Measurements from ENCODE around the gene POLR3E.
A peak's percentile ranks its signal among the peaks of the same experiment; 100 is the strongest.
"Not testable (repeated sequence)": the region's sequence is repeated elsewhere in the genome, so short reads cannot be mapped to it uniquely, and the experiment has no call there.

The POLR3E gene

DNA sequence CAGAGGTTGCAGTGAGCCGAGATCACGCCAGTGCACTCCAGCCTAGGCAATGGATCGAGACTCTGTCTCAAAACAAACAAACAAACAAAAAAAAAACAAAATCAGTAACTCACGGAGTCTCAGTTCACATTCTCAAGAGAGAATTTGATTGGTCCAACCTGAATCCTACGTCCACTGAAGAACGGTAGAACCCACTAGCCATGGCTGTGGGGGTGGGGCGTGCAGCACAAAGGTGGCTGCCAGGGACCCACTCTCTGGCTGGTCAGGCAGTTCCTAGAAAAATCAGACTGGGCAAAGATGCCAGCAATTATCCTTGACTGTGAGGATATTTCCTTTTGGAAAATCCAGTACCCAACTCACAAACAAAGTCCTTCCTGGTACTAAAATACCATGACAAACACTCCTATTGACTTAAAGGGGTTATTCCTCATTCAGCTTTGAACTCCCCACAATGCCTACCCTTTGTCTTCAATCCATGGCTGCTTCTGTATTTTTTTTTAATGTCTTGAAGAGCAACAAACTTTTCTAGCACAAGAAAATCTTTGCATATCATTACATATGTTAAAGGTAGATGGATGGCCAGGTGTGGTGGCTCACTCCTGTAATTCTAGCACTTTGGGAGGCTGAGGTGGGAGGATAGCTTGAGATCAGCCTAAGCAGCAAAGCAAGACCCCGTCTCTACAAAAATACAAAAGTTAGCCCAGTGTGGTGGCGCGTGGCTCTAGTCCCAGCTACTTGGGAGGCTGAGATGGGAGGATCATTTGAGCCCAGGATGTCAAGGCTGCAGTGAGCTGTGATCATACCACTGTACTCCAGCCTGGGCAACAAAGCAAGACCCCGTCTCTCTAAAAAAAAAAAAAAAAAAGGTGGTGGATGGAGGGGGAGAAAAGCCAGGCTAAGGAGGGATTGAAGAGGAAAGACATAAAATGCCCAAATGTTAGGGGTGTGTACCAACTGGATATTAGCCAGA is 3.8 kb upstream of the POLR3E start:
- no peak for DNase-seq

DNA sequence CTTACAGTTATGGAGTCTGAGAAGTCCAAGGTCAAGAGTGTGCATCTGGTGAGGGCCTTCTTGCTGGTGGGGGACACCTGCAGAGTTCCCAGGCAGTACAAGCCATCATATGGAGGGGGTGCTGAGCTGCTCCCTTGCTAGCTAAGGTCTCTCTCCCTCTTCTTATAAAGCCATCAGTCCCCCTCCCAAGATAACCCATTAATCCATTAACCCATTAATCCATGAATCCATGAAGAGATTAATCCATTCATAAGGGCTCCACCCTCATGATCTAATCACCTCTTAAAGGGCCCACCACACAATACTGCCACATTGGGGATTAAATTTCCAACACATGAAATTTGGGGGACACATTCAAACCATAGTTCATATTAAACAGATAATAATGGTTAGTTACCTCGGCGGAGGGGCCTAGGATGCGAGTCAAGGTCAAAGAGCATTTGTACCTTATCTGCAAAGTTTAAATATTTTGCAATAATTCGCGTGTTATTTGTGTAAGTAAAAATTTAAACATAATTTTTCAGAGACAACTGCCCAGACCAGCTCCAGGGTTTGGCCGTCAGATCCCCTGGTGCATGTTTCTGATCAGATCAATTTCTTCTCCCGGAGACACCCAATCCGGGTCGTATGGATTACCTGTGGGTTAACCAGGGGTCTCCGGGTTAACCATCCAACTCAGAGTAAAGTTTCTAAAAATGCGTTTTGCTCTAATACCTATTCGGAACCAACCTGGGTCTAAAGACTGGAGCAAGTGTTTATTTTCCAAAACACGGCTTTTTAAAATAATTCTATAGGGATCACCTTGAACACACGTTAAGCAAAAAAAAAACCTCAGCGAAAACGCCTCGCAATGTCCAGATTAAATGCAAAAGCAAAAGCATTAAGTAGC is 740 bp upstream of the POLR3E start:
- DNase-seq: no peak

DNA sequence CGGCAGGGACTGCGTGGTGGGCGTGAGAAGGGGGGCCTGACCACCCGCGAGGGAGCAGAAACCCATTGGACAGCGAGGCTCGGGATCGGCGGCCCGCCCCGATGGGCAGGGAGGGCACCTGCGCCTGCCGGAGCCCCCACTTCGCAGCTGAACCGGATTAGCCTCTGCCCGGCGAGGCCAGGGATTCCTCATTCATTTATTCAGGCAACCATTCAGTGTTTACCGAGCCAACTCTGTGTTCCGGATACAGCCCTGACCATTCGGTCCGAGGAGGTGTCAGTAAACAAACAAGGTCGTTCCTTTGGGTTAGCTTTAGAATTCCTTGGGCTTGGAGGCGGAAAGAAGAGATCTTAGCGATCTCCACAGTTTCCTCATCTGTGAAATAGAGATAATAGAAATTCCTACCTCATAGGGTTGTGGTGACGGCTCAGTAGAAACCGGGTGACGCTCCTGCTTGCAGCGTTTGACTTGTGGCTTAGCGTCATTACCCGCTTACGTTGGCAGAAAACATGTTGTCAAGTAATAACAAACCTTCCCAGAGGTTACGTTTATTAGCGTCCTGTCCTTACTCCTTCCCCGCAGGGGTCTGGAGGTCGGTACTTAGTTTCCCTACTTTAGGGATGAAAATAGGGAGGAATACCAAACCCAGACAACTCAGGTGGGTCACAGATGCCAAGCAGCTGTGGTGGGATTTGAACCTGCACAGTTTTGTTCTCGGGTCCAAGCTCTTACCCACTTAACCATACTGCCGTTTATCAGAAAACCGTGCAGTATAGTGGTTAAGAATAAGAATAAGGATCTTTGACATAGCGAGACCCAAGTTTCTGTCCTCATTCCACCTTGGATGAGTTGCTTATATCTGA is 893 bp downstream of the POLR3E start:
- peak; percentile 91 for DNase-seq

DNA sequence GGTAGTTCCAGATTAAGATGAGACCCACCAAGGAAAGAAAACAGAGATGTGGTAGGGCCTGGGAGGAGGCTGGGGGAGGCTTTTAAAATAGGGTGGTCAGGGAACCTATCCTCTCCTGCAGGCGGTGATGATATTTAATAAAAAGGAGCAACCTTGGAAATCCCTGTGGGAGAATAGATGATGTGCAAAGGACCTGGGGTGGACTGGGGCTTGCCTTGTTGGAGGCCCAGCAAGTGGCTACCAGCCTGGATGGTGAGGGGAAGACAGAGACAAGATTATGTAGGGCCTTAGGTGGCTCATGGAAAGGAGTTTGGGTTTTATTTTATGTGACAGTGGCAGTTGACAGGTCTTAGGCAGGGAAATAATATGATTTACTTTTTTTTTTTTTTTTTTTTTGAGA is 1.8 kb downstream of the POLR3E start:
- no peak for DNase-seq

DNA sequence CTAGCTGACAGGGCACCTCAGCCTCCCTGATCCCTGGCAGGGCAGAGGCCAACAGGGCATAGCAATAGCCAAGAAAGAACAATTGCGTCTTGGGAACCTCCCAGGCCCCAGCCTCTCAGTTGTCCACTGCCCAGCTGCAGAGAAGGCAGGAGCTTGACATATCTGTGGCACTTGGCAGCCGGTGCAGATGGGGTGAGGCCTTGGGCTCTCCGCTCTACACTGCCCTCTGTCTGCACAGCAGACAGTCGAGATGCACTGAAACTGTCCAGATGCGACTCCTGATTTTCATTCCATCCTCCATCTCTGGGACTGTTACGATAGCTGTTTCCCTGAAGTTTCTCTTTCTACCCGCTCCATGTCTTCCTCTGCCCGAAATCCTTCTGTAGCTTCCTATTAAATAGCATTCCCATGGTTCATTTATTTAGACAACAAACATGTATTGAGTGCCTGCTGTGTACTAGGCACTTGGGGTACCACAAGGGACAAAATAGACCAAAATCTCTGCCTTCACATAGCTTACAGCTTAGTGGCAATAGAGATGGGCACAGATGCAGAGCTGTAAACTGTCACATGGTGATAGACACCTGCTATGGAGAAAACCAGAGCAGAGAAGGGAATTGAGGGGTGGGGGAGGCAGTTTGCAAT is 3.3 kb downstream of the POLR3E start:
- no peak for DNase-seq

DNA sequence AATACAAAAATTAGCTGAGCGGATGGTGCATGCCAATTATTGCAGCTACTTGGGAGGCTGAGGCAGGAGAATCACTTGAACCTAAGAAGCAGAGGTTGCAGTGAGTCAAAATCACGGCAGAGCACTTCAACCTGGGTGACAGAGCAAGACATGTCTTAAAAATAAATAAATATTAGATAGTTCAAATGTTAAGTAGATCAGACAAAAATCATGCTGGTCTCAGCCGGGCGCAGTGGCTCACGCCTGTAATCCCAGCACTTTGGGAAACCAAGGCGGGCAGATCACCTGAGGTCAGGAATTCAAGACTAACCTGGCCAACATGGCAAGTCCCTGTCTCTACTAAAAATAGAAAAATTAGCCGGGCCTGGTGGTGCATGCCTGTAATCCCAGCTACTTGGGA is 4.2 kb downstream of the POLR3E start:
- not testable (repeated sequence) for DNase-seq

DNA sequence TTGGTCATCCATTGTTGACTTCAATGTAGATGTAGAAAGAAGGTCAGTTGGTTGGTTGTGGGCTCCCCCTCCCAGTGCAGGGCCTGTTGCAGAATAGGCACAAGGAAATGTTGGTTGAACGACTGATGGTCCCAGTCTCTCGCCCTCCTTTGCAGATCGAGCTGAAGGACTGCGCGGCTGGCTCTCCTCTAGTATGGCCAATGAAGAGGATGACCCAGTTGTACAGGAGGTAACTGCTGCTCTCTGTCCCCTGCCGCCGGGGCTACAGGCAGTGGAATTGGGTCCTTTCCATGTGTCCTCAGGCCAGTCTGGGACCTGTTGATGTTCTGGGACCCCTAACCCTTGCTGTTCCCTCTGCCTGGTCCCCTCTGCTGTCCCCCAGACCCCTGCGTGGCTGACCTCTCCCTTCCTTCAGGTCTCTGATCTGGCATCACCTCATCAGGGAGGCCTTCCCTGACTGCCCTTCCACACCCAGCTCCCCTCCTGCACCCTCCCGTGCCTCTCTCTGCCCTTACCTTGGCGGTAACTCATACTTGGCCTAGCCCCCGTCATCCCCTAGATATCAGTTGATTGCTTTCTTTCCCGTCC is 5.7 kb downstream of the POLR3E start:
- no peak for DNase-seq

DNA sequence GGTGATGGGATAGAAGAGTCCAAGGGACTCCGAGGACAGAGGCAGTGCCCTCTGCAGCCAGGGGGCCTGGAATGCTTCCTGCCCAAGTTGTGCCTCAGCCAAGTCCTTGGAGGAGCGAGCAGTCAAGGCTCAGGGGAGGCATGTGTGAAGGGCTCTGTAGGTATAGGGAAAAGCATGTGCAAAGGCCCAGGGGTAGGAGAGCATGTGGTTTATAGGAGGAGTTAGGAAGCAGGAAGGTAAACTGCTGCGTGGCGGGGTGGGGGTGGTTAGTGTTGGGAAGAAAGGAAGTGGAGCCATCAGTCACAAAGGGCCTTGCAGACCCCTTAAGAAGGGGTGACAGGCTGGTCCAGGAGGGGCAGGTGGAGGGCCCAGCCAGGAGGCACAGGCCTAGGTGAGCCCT is 7.2 kb downstream of the POLR3E start:
- DNase-seq: no peak

DNA sequence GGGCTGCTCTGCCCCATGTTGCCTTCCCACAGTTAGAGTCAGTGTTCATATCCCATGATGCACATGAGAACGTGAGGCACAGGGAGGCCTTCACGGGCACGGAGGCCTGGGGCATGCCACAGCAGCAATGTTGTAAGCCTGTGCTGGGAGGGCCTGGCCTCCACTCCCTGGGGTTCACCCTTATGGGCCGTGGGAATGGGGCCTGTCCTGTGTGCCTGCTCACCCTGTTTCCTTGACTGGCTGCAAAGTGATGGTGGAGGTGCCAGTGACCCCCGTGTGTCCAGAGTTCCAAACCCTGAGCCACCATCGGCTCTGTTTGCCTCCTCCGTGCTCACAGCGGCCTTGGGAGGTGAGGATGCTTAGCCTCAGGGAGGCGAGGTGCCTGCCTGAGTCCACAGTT is 9.6 kb downstream of the POLR3E start:
- no peak for DNase-seq

DNA sequence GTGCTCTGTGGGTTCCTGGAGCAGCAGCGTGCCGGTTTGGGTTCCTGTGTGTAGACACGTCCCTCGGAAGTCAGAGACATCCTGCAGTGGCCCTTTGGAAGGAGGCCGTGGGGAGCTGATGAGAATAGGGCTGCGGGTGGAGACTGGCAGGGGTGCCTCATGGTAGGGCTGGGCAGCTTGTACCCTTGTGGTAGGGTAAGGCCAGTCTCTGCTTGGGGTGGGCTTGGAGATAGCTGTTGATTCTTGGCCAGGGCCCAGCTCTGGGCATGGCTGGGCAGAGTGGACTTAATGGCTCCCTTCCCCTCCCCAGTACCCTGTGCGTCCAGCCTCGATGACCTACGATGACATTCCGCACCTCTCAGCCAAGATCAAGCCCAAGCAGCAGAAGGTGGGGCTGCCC is 10.6 kb downstream of the POLR3E start:
- no peak for DNase-seq

DNA sequence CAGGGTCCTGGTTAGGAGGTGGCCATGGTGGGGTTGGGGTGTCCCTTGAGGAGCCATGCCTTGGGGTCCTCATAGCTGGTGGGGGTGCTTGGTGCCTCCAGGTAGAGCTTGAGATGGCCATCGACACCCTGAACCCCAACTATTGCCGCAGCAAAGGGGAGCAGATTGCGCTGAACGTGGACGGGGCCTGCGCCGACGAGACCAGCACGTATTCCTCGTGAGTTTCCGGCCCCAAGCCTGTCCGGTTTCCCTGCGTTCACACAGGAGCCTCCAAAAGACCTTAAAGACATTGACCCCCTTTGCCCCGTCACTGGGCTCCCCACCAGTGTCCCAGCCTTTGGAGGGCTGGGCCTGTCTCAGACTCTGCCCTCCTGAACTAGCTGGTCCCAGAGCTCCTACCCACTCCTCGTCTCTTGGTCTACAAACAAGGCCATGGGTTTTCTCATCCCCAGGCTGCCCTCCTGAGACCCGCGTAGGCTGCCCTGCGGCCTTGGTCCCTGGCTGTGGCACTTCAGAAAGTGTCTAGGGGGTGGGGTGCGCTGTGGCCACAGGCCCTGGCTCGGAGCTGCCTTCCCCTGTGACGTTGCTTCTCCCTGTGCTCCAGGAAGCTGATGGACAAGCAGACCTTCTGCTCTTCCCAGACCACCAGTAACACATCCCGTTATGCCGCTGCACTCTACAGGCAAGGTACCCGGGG is 11.8 kb downstream of the POLR3E start:
- no peak for DNase-seq

DNA sequence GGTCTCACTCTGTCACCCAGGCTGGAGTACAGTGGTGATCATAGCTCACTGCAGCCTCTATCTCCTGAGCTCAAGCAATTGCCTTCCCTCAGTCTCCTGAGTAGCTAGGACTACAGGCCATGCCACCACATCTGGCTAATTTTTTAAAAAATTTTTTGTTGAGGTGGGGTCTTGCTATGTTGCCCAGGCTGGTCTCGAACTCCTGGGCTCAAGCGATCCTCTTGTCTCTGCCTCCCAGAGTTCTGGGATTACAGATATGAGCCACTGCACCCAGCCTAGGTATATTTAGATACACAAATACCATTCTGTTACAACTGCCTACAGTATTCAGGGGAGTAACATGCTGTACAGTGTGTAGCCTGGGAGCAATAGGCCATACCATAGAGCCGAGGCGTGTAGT is 14.3 kb downstream of the POLR3E start:
- no peak for DNase-seq

DNA sequence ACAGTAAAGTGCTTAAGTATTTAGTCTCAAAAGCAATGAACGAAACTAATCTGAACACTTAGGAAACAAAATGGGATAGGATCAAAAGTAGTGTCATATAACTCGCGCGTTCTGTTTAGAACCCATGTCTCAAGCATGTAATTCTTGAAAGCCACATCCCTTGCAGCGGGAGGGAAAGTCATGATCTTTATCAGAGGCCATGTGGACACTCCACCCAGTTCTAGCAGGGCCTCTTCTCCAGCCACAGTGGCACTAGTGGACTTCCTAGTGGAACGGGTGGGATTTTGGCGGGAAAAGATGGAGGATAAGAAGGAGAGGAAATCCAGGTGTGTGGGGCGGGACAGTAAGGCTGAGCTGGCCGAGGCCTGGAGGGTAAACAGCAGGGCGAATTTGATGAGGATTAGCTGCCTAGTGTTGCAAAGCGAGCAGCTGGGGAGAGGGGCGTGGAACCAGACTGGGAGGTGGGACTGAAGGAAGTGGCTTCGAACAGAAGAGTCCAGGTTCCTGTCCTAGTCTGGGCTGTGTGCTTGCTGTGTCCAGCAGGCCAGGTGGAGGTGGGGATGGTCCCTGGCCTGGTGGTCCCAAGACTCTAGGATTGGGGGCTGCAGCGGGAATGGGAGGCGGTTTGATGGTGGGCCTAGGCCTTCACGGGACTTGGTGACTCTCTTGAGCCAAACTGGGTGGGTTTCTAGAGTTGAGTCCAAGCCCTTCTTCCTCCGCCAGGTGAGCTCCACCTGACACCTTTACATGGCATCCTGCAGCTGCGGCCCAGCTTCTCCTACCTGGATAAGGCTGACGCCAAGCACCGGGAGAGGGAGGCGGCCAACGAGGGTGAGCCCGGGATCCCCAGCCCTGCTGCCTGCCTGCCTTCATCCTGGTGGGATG is 15.9 kb downstream of the POLR3E start:
- DNase-seq: no peak

DNA sequence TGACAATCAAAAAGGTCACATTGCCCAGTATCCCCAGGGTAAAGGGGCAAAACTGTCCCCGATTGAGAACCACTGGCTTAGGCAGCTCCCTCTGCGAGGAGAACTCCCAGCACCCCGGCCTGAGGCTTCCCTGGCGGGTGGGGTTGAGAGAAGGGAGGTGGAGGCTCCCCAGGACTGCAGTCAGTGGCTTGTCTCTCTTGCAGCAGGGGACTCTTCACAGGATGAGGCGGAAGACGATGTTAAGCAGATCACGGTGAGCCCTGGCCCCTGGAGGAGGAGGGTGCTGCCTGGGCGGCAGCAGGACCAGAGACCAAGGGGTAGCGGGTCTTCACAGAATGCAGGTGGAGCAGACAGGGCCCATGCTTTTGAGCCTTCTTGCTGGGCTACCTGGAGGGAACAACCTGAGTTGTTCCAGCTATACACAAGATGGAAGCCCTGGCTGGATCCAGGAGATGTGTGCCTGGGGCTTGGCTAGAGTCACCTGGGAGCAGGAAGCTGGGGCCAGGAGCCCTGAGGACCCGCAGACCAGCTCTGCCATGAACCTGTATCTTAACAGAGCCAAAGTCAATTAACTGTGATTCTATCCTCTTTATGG is 16.8 kb downstream of the POLR3E start:
- no peak for DNase-seq

DNA sequence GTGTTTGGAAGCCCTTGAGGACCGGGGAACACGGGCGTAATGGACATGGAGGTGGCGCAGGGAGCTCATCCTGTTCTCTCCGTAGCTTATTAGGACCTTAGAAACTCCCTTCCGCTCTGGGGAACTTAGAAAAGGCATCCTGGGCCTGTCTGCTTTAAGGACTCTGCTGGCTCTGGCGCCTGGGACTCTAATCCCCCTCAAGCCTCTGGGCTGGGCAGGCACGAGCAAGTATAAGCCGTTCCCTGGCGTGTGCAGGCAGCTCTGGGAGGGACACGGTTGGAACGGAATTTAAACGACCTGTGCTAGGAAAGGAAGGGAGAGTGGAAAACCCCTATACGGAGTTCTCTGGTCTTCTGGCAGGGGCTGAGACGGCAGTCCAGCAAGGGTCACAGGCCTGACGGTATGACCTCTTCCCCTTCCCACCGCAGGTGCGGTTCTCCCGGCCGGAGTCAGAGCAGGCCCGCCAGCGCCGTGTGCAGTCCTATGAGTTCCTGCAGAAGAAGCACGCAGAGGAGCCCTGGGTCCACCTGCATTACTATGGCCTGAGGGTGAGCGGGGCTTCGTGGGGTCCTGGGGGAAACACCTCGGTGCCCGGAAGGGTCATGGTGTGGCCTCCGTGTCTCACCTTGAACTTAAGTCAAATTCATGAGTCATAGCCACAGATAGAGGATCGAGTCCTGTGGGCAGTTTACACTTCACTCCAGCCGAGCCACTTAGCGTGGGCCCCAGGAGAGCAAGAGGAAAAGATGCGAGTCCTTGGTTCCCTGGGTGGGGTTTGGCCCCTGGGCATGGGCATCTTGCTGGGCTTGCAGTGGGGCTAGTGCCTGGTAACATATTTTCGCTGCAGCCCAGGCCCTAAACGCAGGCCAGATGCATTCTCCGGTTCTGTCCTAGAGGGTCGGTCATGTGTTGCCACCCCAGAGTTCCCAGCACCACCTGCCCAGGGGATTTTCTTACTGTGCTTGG is 17.7 kb downstream of the POLR3E start:
- DNase-seq: no peak

DNA sequence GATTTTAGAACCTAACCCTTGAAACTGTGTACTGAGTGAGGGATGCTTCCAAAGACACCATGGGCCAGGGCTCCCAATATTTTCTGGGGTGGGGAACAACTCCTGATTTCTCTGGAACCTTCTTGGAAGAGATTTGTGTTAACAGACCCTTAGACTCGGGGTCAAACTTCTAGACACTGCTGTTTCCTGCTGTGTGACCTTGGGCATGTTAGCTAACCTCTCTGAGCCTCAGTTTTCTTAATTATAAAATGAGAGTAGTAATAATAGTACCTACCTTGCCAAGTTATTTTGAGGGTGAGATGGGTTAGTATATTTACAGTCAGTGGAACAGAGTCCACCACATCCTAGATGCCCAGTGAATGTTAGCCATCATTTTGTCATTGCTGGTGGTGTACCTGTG is 18.8 kb downstream of the POLR3E start:
- no peak for DNase-seq

DNA sequence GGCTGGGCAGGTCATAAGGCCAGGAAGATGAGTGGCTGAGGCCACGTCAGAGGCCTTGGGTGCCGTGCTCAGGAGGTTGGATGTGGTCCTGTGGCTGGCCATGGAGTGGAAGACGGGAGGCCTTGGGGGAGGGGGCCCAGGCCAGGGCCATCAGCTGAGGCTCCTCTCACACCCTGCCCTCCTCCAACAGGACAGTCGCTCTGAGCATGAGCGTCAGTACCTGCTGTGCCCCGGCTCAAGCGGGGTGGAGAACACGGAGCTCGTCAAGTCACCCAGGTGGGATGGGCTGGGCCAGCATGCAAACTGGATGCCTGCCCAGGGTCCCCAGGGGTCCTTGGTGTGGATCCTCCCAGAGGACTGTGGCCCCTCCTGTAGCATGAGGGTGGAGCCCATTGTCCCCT is 19.2 kb downstream of the POLR3E start:
- DNase-seq: no peak

DNA sequence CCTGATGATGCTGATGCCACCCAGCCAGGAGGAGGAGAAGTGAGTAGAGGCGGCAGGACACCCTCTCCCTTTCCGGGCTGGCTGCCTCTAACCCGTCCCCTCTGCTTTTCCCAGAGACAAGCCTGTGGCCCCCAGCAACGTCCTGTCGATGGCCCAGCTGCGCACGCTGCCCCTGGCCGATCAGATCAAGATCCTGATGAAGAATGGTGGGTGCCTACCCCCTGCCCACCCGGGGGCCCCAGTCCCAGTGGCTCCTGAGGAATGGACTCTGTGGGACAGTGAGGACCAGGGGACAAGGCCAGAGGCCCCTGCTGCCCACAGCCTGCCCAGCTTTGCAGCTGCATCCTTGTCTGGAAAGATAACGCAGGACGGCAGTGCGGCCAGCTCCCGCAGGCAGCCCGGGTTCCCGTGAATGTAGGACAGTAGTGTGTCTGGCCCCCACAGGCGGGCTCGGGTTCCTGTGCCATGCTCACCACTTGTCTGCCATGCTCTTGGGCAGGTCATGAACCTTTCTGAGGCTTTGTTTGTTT is 19.9 kb downstream of the POLR3E start:
- DNase-seq: no peak
